Stimulated activated CD4-positive, alpha-beta T cell treated with anti-CD3 and anti-CD28 coated beads, Interleukin-12 subunit alpha, Interleukin-12 subunit beta, amount 100 ng/mL, for 48 hours (primary cell): ENCODE results near the gene AIFM1.
A peak's percentile ranks its signal among the peaks of the same experiment; 100 is the strongest.

ENCODE experiments used
- DNase-seq, 3 donors: peaks; one replicate each; pipeline ENCODE4 v3.0.0-alpha.2; 2020; ENCODE audit warnings: low read depth in 2 of 3, low spot score in 1 of 3

Gene AIFM1

DNA sequence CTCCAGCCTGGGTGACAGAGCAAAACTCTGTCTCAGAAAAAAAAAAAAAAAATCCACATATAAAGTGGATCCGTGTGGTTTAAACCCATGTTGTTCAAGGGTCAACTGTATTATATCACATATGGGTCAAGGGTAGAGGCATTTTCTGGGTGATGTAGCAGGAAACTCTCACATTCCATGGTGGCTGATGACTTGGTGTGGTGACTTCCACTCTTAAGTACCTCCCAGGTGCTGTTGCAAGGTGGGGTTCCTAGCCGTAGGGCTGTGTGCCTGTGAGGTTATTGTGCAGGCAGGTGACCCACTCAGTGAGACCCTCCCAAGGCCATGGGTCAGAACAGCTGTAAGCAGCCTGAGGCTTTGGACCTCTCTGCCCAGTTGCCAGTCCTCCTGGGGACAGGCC lies 72.4 kb downstream of the AIFM1 start:
- no peak for DNase-seq

DNA sequence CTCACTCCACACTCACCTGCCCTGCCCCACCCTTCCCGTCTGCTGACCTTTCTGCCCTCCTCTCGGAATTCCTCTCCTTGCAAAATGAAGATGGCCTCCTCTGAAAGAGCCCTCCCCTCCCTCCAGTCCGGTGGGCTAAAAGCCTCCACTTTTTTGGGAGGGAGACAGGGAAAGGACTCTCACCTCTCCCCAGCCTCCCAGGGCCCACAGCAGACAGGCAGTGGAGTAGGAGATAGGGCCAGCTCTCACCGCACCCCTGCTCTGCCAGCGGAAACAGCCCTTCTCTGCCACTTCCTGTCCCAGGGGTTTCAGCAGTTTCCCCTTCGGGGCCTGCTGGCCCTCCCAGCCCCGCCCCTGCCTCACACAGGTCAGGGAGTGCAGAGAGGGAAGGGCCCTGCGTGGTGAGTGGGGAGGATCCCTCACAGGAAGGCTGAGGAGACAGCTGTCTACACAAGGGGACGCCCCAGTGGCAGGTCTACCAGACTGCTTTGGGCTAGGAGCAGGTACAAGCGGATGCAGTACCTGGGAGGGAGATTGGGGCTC lies 73.6 kb downstream of the AIFM1 start:
- peak; percentile 72 to 80 (median 72) for DNase-seq

DNA sequence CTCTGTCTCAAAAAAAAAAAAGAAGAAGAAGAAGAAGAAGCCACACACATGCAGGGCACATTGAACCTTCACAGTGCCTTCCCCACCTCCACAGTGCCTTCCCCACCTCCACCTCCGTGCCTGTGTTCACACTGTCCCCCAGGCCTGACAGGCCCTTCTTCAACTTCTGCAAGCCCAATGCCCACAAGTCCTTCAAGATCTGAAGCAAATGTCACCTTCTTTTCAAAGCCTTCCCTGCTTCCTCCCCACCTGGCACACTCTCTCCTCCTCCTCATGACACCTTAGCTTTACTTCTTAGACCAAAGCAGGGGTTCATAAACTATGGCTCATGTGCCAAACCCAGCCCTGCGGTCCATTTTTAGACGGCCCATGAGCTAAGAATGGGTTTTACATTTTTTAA lies 75.3 kb downstream of the AIFM1 start:
- DNase-seq, result no peak

- DNase-seq, result peak in 1 of 3 donors; percentile 52
Observed at GRCh38 chrX:130086447-130087206, 79.0 kb downstream of the AIFM1 start.

GRCh38 chrX:130085551-130086446 lies 79.8 kb downstream of the AIFM1 start:
- DNase-seq, result no peak

- DNase-seq, result no peak
Observed at GRCh38 chrX:130084631-130085237, 80.9 kb downstream of the AIFM1 start.

- DNase-seq, result no peak
Observed at GRCh38 chrX:130083656-130084382, 81.8 kb downstream of the AIFM1 start.

GRCh38 chrX:130083107-130083490 lies 82.5 kb downstream of the AIFM1 start:
- DNase-seq, result no peak

DNA sequence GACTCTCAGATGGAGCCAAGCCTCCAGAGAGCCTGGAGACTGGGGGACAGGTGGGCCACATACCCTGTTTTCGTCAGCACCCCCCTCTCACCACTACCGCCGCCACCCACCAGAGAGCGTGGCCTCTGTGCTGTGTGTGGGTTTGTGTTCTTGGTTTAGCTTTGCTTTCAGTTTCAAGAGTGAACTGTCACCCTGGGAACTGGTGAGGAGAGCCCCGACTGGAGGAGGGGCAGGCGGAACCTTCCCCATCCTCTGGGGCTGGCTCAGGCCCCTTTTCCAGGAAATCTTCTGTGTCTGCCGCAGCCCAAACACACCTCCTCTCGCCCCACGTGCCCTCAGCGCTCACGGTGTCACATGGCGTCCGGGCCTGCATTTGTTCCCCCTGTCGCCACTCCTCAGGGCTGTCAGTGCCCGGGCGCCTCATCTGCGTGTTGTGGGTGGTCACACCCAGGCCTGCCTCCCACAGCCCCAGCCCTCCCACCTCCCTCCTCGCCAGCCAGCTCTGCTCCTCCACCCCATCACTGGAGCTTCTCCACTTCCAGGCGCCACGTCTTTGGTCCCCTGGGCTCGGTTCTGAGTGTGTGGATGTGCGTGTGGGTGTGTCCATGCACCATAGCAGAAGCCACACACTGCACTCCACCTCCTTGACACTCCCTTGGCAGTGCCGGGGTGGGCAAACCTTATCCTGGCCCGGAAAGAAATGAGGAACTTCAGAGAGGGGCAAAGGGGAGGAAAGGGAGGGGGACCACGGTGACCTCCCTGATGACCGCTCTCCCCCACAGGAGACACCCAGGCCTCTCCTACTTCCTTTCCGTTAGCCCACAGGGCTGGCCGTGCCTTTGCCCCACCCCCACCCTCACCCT lies 83.2 kb downstream of the AIFM1 start:
- peak; percentile 58 to 68 (median 68) for DNase-seq

- DNase-seq, result no peak
Observed at GRCh38 chrX:130081421-130082045, 84.1 kb downstream of the AIFM1 start.

GRCh38 chrX:130080791-130081367 lies 84.8 kb downstream of the AIFM1 start:
- no peak for DNase-seq

DNA sequence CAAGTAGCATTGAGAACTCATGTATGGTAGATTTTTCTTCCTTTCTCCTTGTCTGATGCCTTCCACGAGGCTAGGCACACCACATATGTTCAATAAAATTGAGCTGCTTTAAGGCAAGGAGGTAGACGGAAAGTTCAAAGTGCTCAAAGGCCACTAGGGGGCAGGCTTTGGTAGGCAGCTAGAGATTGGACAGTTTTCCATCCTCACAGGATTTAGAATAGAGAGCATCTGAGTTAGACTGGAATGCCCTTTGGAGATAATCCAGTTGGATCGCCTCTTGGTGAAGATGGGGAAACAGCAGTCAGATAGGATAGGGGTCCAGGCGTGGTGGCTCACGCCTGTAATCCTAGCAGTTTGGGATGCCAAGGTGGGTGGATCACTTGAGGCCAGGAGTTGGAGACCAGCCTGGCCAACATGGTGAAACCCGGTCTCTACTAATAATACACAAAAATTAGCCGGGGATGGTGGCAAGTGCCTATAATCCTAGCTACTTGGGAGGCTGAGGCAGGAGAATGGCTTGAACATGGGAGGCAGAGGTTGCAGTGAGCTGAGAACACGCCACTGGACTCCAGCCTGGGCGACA lies 85.7 kb downstream of the AIFM1 start:
- peak in 1 of 3 donors; percentile 58 for DNase-seq
